GM15510 (cell line): ENCODE measurements around the gene FLNB.

Experiments used
- POLR2A ChIP-seq: IDR thresholded peaks from 3 replicates; pipeline ENCODE4 v1.6.1; 2011; ENCODE audit warnings: borderline replicate concordance; ENCODE audit not compliant: insufficient read length; ENCODE audit errors: extremely low read depth

FLNB gene

GRCh38 chr3:58150130-58150809 lies 142.0 kb downstream of the FLNB start:
- TF ChIP-seq POLR2A: no peak

GRCh38 chr3:58150810-58151199 lies 142.6 kb downstream of the FLNB start:
- no peak for TF ChIP-seq POLR2A

GRCh38 chr3:58151637-58152036 lies 143.4 kb downstream of the FLNB start:
- no peak for TF ChIP-seq POLR2A

GRCh38 chr3:58152225-58153015 lies 144.2 kb downstream of the FLNB start:
- no peak for TF ChIP-seq POLR2A

GRCh38 chr3:58153371-58153770 lies 145.1 kb downstream of the FLNB start:
- no peak for TF ChIP-seq POLR2A

GRCh38 chr3:58154626-58155449 lies 146.6 kb downstream of the FLNB start:
- no peak for TF ChIP-seq POLR2A

- TF ChIP-seq POLR2A: no peak
Observed at GRCh38 chr3:58155838-58156237, 147.6 kb downstream of the FLNB start.

GRCh38 chr3:58157700-58158099 lies 149.5 kb downstream of the FLNB start:
- no peak for TF ChIP-seq POLR2A

GRCh38 chr3:58158442-58159153 lies 150.4 kb downstream of the FLNB start:
- TF ChIP-seq POLR2A: no peak

- TF ChIP-seq POLR2A: no peak
Observed at GRCh38 chr3:58160399-58160798, 152.2 kb downstream of the FLNB start.

GRCh38 chr3:58161435-58162398 lies 153.5 kb downstream of the FLNB start:
- no peak for TF ChIP-seq POLR2A

GRCh38 chr3:58163234-58163633 lies 155.0 kb downstream of the FLNB start:
- no peak for TF ChIP-seq POLR2A

- no peak for TF ChIP-seq POLR2A
Observed at GRCh38 chr3:58164199-58164879, 156.1 kb downstream of the FLNB start.

- TF ChIP-seq POLR2A: no peak
Observed at GRCh38 chr3:58164906-58165821, 156.9 kb downstream of the FLNB start.
